GM12878 (cell line): ENCODE results near the gene GYG2. TPM values are rescaled to one million over a fixed set of nuclear protein-coding genes. Genes with fewer than 3 reads are reported as not detected.
"Not testable (repeated sequence)": the region's sequence is repeated elsewhere in the genome, so short reads cannot be mapped to it uniquely, and the experiment has no call there.

Source experiments
- ATAC-seq: fragments of 200-7000 bp; cut with Tn5 transposase; 3 replicates; pipeline ENCODE4 v1.9.1; 2020; ENCODE audit warnings: mild to moderate bottlenecking, moderate library complexity
- BruUV-seq: library from RNA; stranded (reverse); fragments of 400-500 nt; replicated peaks from 2 replicates; lab custom pipeline; 2021; lab: Mats Ljungman, UMichigan
- CTCF ChIA-PET: fragments of 300-600 bp; sonication (Branson Sonifier 250); formaldehyde crosslinking; extraction: SDS; loops from one replicate; lab custom pipeline; 2021; ENCODE audit warnings: inconsistent platforms; lab: Yijun Ruan, JAX
- POLR2A ChIA-PET: fragments of 350-600 bp; formaldehyde crosslinking; extraction: SDS; loops from one replicate; lab custom pipeline; 2021; ENCODE audit warnings: inconsistent platforms; lab: Charles Lee
- RAD21 ChIA-PET: fragments of 300-600 bp; sonication (Branson Sonifier 250); formaldehyde crosslinking; loops from one replicate; lab custom pipeline; 2023; ENCODE audit warnings: antibody characterized with exemption; ENCODE audit not compliant: unreplicated experiment; lab: Charles Lee
- SMC1A ChIA-PET: fragments of 300-600 bp; sonication (Branson Sonifier 250); formaldehyde crosslinking; loops from one replicate; lab custom pipeline; 2023; ENCODE audit not compliant: unreplicated experiment, uncharacterized antibody; lab: Charles Lee
- DNase-seq: peaks from one replicate; pipeline ENCODE4 v3.0.0-alpha.2; 2011; ENCODE audit warnings: low read depth, low spot score
- FAIRE-seq: peaks from 3 replicates; lab custom pipeline; 2011; peaks lifted over from hg19 to GRCh38; lab: Jason Lieb, UNC
- H2AFZ ChIP-seq: 2 replicates; pipeline ENCODE4 v1.6.0; 2011; ENCODE audit warnings: low read depth, low read length, control low read depth; ENCODE audit not compliant: control insufficient read depth
- H3K27ac ChIP-seq: 2 replicates; pipeline ENCODE4 v1.5.1; 2011; ENCODE audit warnings: control low read depth; ENCODE audit not compliant: control insufficient read depth, insufficient read depth
- H3K27me3 ChIP-seq, 2 experiments: replicated peaks in 1 of 2; 2 replicates each; pipeline versions ENCODE4 v1.6.0 to v1.6.1; 2011; ENCODE audit warnings: low read length in 1 of 2; ENCODE audit not compliant: control insufficient read depth in 2 of 2, insufficient read depth in 2 of 2
- H3K36me3 ChIP-seq, 2 experiments: 2 replicates each; pipeline ENCODE4 v1.5.1; 2011; ENCODE audit warnings: low read length in 1 of 2; ENCODE audit not compliant: control insufficient read depth in 2 of 2, insufficient read depth in 2 of 2
- H3K4me1 ChIP-seq: 2 replicates; pipeline ENCODE4 v1.6.1; 2011; ENCODE audit warnings: mild to moderate bottlenecking, low read length, moderate library complexity, mixed read lengths; ENCODE audit not compliant: control insufficient read depth, insufficient read depth
- H3K4me2 ChIP-seq: 2 replicates; pipeline ENCODE4 v1.6.0; 2011; ENCODE audit warnings: control low read depth; ENCODE audit not compliant: control insufficient read depth, insufficient read depth
- H3K4me3 ChIP-seq: fragments of 200-600 bp; sonication (generic); 2 replicates; pipeline ENCODE4 v1.5.1; 2016
- H3K79me2 ChIP-seq: 2 replicates; pipeline ENCODE4 v1.6.0; 2011; ENCODE audit warnings: low read length; ENCODE audit not compliant: control insufficient read depth, insufficient read depth
- H3K9ac ChIP-seq: 2 replicates; pipeline ENCODE4 v1.8.0; 2011; ENCODE audit warnings: low read length, control low read depth, mixed read lengths; ENCODE audit not compliant: control insufficient read depth, insufficient read depth
- H3K9me3 ChIP-seq: replicated peaks from 3 replicates; pipeline ENCODE4 v1.5.1; 2011; ENCODE audit warnings: mild to moderate bottlenecking, low read length; ENCODE audit not compliant: control insufficient read depth, insufficient read depth
- H4K20me1 ChIP-seq: 2 replicates; pipeline ENCODE4 v1.6.0; 2011; ENCODE audit not compliant: control insufficient read depth, insufficient read depth
- BACH1 ChIP-seq: fragments of 450-650 bp; IDR thresholded peaks from 2 replicates; pipeline ENCODE4 v1.6.1; 2017; ENCODE audit warnings: mild to moderate bottlenecking, borderline replicate concordance
- CBX5 ChIP-seq: sonication (generic); IDR thresholded peaks from 2 replicates; pipeline ENCODE4 v1.6.1; 2016; ENCODE audit warnings: low read depth, moderate library complexity, mild to moderate bottlenecking, inconsistent platforms
- EGR1 ChIP-seq, 2 experiments: IDR thresholded peaks; 1 replicate in 1 of 2; 2 replicates in 1 of 2; pipeline ENCODE4 v1.6.1; 2011 to 2012; ENCODE audit warnings: low read depth in 2 of 2, low read length in 2 of 2, borderline replicate concordance in 1 of 2, mild to moderate bottlenecking in 1 of 2, moderate library complexity in 1 of 2
- ETV6 ChIP-seq, 2 experiments: fragments of 450-650 bp in 1 of 2; IDR thresholded peaks in 1 of 2; conservative IDR thresholded peaks in 1 of 2; 2 replicates each; pipeline ENCODE4 v1.6.1; 2014; ENCODE audit warnings: antibody characterized with exemption in 1 of 2, borderline replicate concordance in 1 of 2, low read depth in 1 of 2, mild to moderate bottlenecking in 1 of 2, moderate library complexity in 1 of 2
- MAX ChIP-seq: IDR thresholded peaks from 2 replicates; pipeline ENCODE4 v1.6.1; 2012; ENCODE audit warnings: low read depth, low read length, improper control_type of control experiment
- NBN ChIP-seq: fragments of 450-650 bp; IDR thresholded peaks from 2 replicates; pipeline ENCODE4 v1.6.1; 2016
- RAD21 ChIP-seq: IDR thresholded peaks from 2 replicates; pipeline ENCODE4 v1.6.1; 2011; ENCODE audit warnings: mild to moderate bottlenecking, low read depth, low read length, moderate library complexity; ENCODE audit not compliant: insufficient read depth
- SIN3A ChIP-seq: IDR thresholded peaks from 2 replicates; pipeline ENCODE4 v1.6.1; 2012; ENCODE audit warnings: low read depth, low read length, improper control_type of control experiment
- STAT3 ChIP-seq: IDR thresholded peaks from 2 replicates; pipeline ENCODE4 v1.6.1; 2011; ENCODE audit warnings: low read depth, low read length, improper control_type of control experiment
- SUZ12 ChIP-seq: fragments of 200-600 bp; sonication (generic); IDR thresholded peaks from one replicate; pipeline ENCODE4 v1.6.1; 2018; ENCODE audit warnings: antibody characterized with exemption, mild to moderate bottlenecking; ENCODE audit not compliant: unreplicated experiment
- ZBED1 ChIP-seq: IDR thresholded peaks from 2 replicates; pipeline ENCODE4 v1.6.1; 2016; ENCODE audit warnings: borderline replicate concordance
- ZBTB4 ChIP-seq: fragments of 450-650 bp; formaldehyde crosslinking; IDR thresholded peaks from 2 replicates; pipeline ENCODE4 v1.4.0; 2022; ENCODE audit warnings: mild to moderate bottlenecking, moderate library complexity
- WGBS: methylation state at CpG from one replicate; pipeline ENCODE4 v1.1.6; 2016; ENCODE audit warnings: low lambda C conversion rate; ENCODE audit not compliant: insufficient replicate concordance, insufficient coverage; ENCODE audit errors: missing lambda C conversion rate; 5-methylcytosine and 5-hydroxymethylcytosine counted together
- in situ Hi-C: fragments of 300-500 bp; cut with MboI; formaldehyde crosslinking; loops from 9 replicates; pipeline ENCODE4 v1.14.3; 2018; ENCODE audit warnings: mixed read lengths
- intact Hi-C: fragments of 100-400 bp; cut with micrococcal nuclease; formaldehyde crosslinking; loops from one replicate; pipeline ENCODE4 v1.14.2; 2022; ENCODE audit not compliant: unreplicated experiment
- polyA plus RNA-seq, 11 experiments: library from polyadenylated mRNA; depleted of rRNA in 4 of 11; unstranded in 6 of 11; stranded (reverse) in 5 of 11; fragments of >200 nt; fragmentation: Nextera tagmentation in 4 of 11; fragmentation: Illumina TruSeq in 1 of 11; extraction: Ambion mirVana in 4 of 11; extraction: Trizol in 1 of 11; gene quantifications; 1 replicate in 1 of 11; 2 replicates in 10 of 11; pipeline versions ENCODE4 v1.2.1 to v1.2.3, GENCODE V29; 2011 to 2016; ENCODE audit warnings: inconsistent platforms in 2 of 11, missing spikeins in 2 of 11, low read depth in 1 of 11
- total RNA-seq, 4 experiments: library from RNA; depleted of rRNA in 3 of 4; stranded (reverse); fragments of >200 nt in 3 of 4; fragmentation: Illumina TruSeq in 1 of 4; extraction: Trizol in 1 of 4; gene quantifications; 2 replicates each; pipeline versions ENCODE4 v1.2.1 to v1.2.3, GENCODE V29; 2013 to 2021
- TF ChIP-seq, protein P1 (sequence below): IDR thresholded peaks from 2 replicates; pipeline ENCODE4 v1.6.1; 2012; ENCODE audit warnings: low read depth, low read length, improper control_type of control experiment

GYG2 gene
- total and polyA plus RNA-seq, 10 of the 15 experiments (the other 5 are each of a cell fraction or from before 2014, with no cell fraction given) = 0.05 TPM; not detected in 9

- Histone ChIP-seq H2AFZ (no peak overlapping the region), H3K27ac (no peak overlapping the region), H3K4me1 (no peaks in the 10 kb centered on the region), H3K36me3 (no peaks in the 10 kb centered on the region), H3K27me3 (no peaks in the 10 kb centered on the region), H3K4me2 (no peak overlapping the region), H3K9me3 (no peaks in the 10 kb centered on the region), H3K9ac (no peak overlapping the region), H3K79me2 (no peaks in the 10 kb centered on the region), H3K4me3 (no peak overlapping the region), H4K20me1 (no peaks in the 10 kb centered on the region)
- no peak for ATAC-seq
- BruUV-seq = no TSS peak
- ChIA-PET RAD21 (no interaction called here), SMC1A (interaction anchor here (0.6 kb wide), 1 partner anchor 92 kb away, joined by 3 read pairs; no protein-coding TSS in a partner anchor), CTCF (no interaction called here), POLR2A (no interaction called here)
- DNase-seq = no peak
- no peak for TF ChIP-seq EGR1 (IDR thresholded peaks at IDR 0.05; ENCODE audit: borderline replicate concordance in 1 of 2, low read depth in 2 of 2, low read length in 2 of 2)
- TF ChIP-seq SIN3A = no peak
- no peak for TF ChIP-seq ZBED1
- TF ChIP-seq RAD21 = no peak
- no peak for TF ChIP-seq SUZ12
- TF ChIP-seq, protein P1, sequence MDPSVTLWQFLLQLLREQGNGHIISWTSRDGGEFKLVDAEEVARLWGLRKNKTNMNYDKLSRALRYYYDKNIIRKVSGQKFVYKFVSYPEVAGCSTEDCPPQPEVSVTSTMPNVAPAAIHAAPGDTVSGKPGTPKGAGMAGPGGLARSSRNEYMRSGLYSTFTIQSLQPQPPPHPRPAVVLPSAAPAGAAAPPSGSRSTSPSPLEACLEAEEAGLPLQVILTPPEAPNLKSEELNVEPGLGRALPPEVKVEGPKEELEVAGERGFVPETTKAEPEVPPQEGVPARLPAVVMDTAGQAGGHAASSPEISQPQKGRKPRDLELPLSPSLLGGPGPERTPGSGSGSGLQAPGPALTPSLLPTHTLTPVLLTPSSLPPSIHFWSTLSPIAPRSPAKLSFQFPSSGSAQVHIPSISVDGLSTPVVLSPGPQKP = no peak
- no peak for TF ChIP-seq ETV6 (conservative IDR thresholded peaks at IDR 0.05 in 1 of 2, IDR thresholded peaks at IDR 0.05 in 1 of 2; ENCODE audit: borderline replicate concordance in 1 of 2, low read depth in 1 of 2)
- no peak for TF ChIP-seq NBN
- no peak for TF ChIP-seq STAT3
- TF ChIP-seq BACH1 = no peak
- TF ChIP-seq MAX = no peak
- no peak for TF ChIP-seq CBX5
- TF ChIP-seq ZBTB4 = no peak
- no peak for FAIRE-seq
- intact Hi-C loops (no loop called here), in situ Hi-C loops (no loop called here)
- 43% methylated on average over 4 of the region's 4 CpGs for WGBS
These were observed 27.5 kb upstream of the GYG2 start for GRCh38 chrX:2801223-2801622.

- intact Hi-C loops, H3K27me3 ChIP-seq, H3K9me3 ChIP-seq, SMC1A ChIA-PET, H3K4me2 ChIP-seq, H3K4me3 ChIP-seq, ATAC-seq, H3K79me2 ChIP-seq, H3K27ac ChIP-seq, in situ Hi-C loops, H3K36me3 ChIP-seq, H3K9ac ChIP-seq, FAIRE-seq, H3K4me1 ChIP-seq, RAD21 ChIA-PET, CTCF ChIA-PET, BruUV-seq, H4K20me1 ChIP-seq, POLR2A ChIA-PET, DNase-seq, H2AFZ ChIP-seq: not testable (repeated sequence)
- WGBS = 30% methylated on average over 18 of the region's 18 CpGs
These were observed 26.2 kb upstream of the GYG2 start for GRCh38 chrX:2802376-2803090.
